HG02884 (cell line): ENCODE data around the gene RCSD1.

Experiments used
- ATAC-seq: cut with Tn5 transposase; IDR thresholded peaks from one replicate; pipeline ENCODE4 v1.9.1; 2021; ENCODE audit warnings: mild to moderate bottlenecking, moderate library complexity; ENCODE audit not compliant: unreplicated experiment

RCSD1 gene

GRCh38 chr1:167683226-167683625 lies 53.2 kb downstream of the RCSD1 start:
- no peak for ATAC-seq

GRCh38 chr1:167683641-167684502 lies 53.8 kb downstream of the RCSD1 start:
- no peak for ATAC-seq

- no peak for ATAC-seq
Observed at GRCh38 chr1:167685844-167686243, 55.8 kb downstream of the RCSD1 start.

- ATAC-seq, result no peak
Observed at GRCh38 chr1:167687919-167688519, 58.0 kb downstream of the RCSD1 start.

- ATAC-seq, result no peak
Observed at GRCh38 chr1:167689567-167689920, 59.5 kb downstream of the RCSD1 start.

- ATAC-seq, result no peak
Observed at GRCh38 chr1:167690053-167690452, 60.0 kb downstream of the RCSD1 start.

GRCh38 chr1:167693425-167694045 lies 63.5 kb downstream of the RCSD1 start:
- ATAC-seq, result no peak

GRCh38 chr1:167694691-167695090 lies 64.7 kb downstream of the RCSD1 start:
- ATAC-seq, result no peak

- ATAC-seq, result no peak
Observed at GRCh38 chr1:167695147-167695546, 65.1 kb downstream of the RCSD1 start.

- ATAC-seq, result no peak
Observed at GRCh38 chr1:167695756-167696561, 65.9 kb downstream of the RCSD1 start.

GRCh38 chr1:167697667-167698141 lies 67.7 kb downstream of the RCSD1 start:
- no peak for ATAC-seq

- ATAC-seq, result no peak
Observed at GRCh38 chr1:167698313-167698712, 68.3 kb downstream of the RCSD1 start.

GRCh38 chr1:167701510-167701909 lies 71.5 kb downstream of the RCSD1 start:
- ATAC-seq, result no peak

GRCh38 chr1:167703557-167703956 lies 73.5 kb downstream of the RCSD1 start:
- no peak for ATAC-seq

- no peak for ATAC-seq
Observed at GRCh38 chr1:167704715-167705114, 74.7 kb downstream of the RCSD1 start.

GRCh38 chr1:167705250-167705649 lies 75.2 kb downstream of the RCSD1 start:
- ATAC-seq, result no peak

- no peak for ATAC-seq
Observed at GRCh38 chr1:167706363-167706762, 76.3 kb downstream of the RCSD1 start.

GRCh38 chr1:167706931-167707877 lies 77.2 kb downstream of the RCSD1 start:
- ATAC-seq, result peak; percentile 59

- ATAC-seq, result no peak
Observed at GRCh38 chr1:167707942-167708341, 77.9 kb downstream of the RCSD1 start.

- peak; percentile 39 for ATAC-seq
Observed at GRCh38 chr1:167708940-167709389, 78.9 kb downstream of the RCSD1 start.
